Mucosa of rectum (tissue), 2 donors: Measurements from ENCODE around the gene NOTUM.

Experiments
- H3K27ac ChIP-seq, 2 donors: one replicate each; pipeline ENCODE4 v1.7.0; 2013; ENCODE audit warnings: inconsistent platforms in 2 of 2, low read depth in 2 of 2, low read length in 2 of 2
- H3K27me3 ChIP-seq, 2 donors: one replicate each; pipeline ENCODE4 v1.7.0; 2013; ENCODE audit warnings: low read length in 2 of 2; ENCODE audit not compliant: control insufficient read depth in 2 of 2, insufficient read depth in 2 of 2
- H3K36me3 ChIP-seq, 2 donors: one replicate each; pipeline ENCODE4 v1.7.0; 2013; ENCODE audit warnings: low read length in 2 of 2; ENCODE audit not compliant: control insufficient read depth in 2 of 2, insufficient read depth in 2 of 2
- H3K4me1 ChIP-seq, 2 donors: one replicate each; pipeline ENCODE4 v1.7.0; 2013; ENCODE audit warnings: low read length in 2 of 2, mild to moderate bottlenecking in 1 of 2; ENCODE audit not compliant: control insufficient read depth in 2 of 2, insufficient read depth in 2 of 2
- H3K4me3 ChIP-seq, 2 donors: one replicate each; pipeline ENCODE4 v1.7.0; 2013; ENCODE audit warnings: low read length in 2 of 2
- H3K9ac ChIP-seq, 2 donors: one replicate each; pipeline ENCODE4 v1.7.0; 2013; ENCODE audit warnings: low read length in 2 of 2, low read depth in 1 of 2, mild to moderate bottlenecking in 1 of 2
- H3K9me3 ChIP-seq, 2 donors: one replicate each; pipeline ENCODE4 v1.7.0; 2013; ENCODE audit warnings: low read length in 2 of 2; ENCODE audit not compliant: control insufficient read depth in 2 of 2
- donor health status: healthy.
- donor health status: Normal muscosa, but diverticular disease.

The NOTUM gene

DNA sequence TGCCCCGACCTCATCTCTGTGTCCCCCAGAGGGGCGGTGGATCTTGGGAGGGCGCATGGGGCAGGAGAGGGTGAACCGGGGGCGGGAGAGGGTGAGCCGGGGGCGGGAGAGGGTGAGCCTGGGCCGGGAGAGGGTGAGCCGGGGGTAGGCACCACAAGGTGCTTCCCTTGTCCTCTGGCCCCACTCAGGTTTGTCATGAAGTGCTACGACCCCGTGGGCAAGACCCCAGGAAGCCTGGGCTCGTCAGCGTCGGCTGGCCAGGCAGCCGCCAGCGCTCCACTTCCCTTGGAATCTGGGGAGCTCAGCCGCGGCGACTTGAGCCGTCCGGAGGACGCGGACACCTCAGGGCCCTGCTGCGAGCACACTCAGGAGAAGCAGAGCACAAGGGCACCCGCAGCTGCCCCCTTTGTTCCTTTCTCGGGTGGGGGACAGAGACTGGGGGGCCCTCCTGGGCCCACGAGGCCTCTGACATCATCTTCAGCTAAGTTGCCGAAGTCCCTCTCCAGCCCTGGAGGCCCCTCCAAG, 35.3 kb upstream of the NOTUM start:
- Histone ChIP-seq H3K4me1 (peaks cover 10 to 13% of the 10 kb centered on the region in 2 donors), H3K9ac (no peak overlapping the region), H3K36me3 (peaks cover 0 to 2% of the 10 kb centered on the region in 2 donors), H3K27ac (no peak overlapping the region), H3K9me3 (no peaks in the 10 kb centered on the region), H3K4me3 (no peak overlapping the region), H3K27me3 (no peaks in the 10 kb centered on the region)

DNA sequence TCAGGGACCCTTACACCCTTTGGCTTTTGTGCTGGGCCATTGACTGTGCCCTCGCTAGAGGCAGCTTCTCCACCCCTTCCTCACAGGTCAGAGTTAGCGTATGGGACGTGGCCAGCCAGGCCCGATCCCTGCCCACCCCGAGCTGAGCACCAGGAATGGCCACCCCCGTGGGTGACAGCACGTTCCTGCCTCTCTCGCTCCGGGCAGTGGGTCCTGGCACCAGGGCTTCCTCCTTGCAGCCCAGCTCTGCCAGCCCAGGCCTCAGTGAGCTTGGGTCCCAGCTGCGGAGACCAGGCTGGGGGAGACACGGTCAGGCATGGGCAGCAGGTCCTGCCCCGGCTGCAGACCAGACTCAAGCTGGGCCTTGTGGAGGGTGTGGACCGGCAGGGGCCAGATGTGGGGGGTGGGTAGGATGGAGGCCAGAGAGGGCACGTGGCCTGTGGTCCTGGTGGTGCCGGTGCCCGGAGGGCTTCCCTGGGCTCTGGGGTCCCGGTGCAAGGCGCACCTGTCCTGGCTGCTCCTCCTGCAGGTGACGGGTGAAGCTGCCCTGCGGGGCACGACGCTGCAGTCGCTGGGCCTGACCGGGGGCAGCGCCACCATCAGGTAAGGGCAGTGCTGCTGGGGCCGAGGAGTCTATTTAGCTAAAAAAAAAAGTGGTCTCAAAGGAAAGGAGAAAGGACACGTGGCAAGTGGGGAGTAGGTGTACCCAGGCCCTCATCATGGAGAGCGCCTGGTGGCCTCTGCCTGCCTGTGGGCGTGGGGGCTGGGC, 34.7 kb upstream of the NOTUM start:
- Histone ChIP-seq H3K36me3 (peaks cover 0 to 2% of the 10 kb centered on the region in 2 donors), H3K9me3 (no peaks in the 10 kb centered on the region), H3K4me1 (peaks cover 17 to 18% of the 10 kb centered on the region in 2 donors), H3K9ac (no peak overlapping the region), H3K27me3 (no peaks in the 10 kb centered on the region), H3K4me3 (no peak overlapping the region), H3K27ac (no peak overlapping the region)

DNA sequence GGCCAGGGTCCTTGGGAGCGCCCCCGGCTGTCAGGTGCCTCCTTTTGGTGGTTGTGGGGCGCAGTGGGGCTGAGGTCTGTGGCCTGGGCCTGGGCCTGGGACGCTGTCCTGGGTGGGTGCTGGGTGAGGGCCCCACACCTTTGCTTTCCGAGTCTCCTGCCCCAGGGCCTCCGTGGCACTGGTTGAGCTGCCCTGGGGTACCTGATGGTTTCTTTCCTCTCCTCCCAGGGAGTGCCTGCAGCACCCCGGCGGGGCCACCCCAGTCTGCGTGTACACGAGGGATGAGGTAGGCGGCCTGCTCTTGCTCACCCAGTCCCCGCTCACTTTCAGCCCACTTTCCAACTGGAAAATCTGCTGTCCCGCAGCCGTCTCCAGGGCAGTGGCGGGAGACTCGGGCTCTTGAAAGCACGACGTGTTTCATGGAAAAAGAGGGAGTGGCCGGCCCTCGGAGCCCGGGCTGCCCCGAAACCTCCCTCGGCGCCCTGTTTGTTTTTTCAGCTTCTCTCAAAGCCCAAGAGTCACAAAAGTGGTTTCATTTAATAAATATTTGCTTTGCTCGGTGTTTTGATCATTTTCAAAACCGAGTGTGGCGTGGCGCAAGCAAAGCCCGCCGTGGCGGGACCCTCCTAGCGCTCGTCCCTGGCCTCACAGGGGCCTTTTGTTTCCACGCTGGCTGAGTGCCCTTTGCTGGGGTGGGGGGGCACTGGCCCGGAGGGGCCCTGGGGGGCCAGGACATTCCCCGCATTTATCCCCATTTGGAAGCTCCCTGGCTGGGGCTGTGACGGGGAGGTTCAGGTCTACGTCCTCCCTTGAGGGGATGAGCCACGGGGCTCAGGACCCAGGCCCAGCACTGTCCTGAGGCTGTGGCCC, 33.8 kb upstream of the NOTUM start:
- H3K36me3 ChIP-seq = peaks cover 0 to 2% of the 10 kb centered on the region in 2 donors
- H3K9ac ChIP-seq = no peak overlapping the region
- H3K4me3 ChIP-seq = no peak overlapping the region
- H3K27me3 ChIP-seq = no peaks in the 10 kb centered on the region
- H3K9me3 ChIP-seq = no peaks in the 10 kb centered on the region
- H3K4me1 ChIP-seq = peaks cover 18% of the 10 kb centered on the region in 2 donors
- H3K27ac ChIP-seq = no peak overlapping the region

DNA sequence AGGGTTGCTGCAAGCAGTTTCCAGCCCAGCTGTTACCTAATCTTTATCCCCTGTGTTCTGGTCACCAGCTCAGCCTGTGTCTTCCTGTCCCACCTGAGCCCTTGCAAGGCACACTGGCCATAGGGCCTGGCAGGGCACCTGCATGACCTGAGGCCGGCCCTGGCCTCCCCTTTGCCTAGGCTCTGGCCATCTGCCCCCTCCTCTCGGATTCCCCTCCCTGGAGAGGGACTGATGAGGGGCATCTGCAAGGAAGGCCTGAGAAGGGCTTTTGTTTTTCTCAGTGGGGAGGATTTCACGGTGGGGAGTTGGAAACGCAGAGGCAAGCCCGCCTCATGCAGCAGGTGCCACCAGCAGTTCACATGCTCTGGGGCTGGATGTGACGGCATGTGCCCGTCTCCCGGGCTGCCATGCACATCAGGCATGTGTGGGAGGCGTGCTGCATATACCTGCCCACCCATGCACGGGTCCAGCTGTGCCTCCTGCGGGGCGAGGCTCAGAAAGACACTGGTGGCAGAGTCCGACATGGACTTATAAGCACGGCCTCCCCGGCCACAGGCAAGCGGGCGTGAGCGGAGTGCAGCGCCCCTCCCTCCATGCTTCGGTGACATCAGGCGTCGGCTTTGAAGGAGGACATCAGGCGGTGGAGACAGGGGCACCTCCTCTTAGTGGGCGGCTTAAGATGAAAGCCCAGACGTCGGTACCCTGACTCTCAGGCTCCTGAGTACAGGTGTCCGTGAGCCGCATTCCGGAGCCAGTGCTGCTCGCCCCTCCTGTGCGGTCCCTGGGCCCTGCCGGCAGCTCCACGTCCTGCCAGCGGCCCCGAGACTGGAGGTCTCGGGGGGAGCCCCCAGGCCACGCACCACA, 33.0 kb upstream of the NOTUM start:
- peaks cover 0 to 2% of the 10 kb centered on the region in 2 donors for H3K36me3 ChIP-seq
- H3K4me1 ChIP-seq = peaks cover 18% of the 10 kb centered on the region in 2 donors
- no peak overlapping the region for H3K27ac ChIP-seq
- H3K9me3 ChIP-seq = no peaks in the 10 kb centered on the region
- H3K4me3 ChIP-seq = no peak overlapping the region
- no peaks in the 10 kb centered on the region for H3K27me3 ChIP-seq
- H3K9ac ChIP-seq = no peak overlapping the region

DNA sequence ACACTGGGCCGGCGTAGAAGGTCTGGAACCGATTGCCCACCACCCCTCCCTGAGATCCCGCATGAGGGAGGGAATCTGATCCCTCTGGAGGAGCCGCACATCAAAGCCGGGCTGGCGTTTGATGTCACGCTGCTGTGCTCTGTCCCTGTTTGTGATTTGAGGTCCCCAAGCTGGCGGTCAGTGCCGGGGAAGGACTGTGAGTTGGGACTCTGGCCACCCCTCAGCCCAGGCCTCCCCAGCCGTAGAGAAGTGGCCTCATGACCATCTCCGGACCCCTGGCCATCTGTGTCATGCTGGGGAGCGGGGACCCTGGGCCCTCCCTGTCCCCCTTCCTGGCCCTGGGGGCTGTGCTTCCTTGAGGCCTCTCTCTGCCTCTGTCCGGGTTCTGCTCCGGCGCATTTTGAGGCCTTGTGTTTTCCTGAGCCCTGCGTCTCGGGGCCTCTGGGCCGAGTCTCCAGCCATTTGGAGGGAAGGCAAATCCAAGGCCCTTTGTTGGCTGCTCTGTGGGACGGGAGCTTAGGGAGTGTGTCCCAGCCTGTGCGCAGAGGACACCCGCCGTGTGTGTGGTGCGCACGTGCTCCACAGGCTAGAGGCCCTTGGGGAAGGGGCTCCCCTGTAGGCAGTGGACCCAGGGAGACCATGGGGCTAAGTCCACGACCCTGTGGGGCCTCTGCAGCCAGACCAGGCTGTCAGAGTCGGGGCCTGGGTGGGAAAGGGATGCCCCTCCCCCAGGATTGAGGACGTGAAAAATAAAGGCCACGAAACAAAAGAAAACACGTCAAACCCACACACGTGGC, 31.5 kb upstream of the NOTUM start:
- H3K9me3 ChIP-seq = no peaks in the 10 kb centered on the region
- H3K9ac ChIP-seq = peak overlapping the region in 1 of 2 donors; percentile 48
- peak overlapping the region in 1 of 2 donors; percentile 23 for H3K4me3 ChIP-seq
- H3K4me1 ChIP-seq = peaks cover 18% of the 10 kb centered on the region in 2 donors
- H3K36me3 ChIP-seq = peaks cover 0 to 2% of the 10 kb centered on the region in 2 donors
- no peaks in the 10 kb centered on the region for H3K27me3 ChIP-seq
- peak overlapping the region; percentile 38 to 52 for H3K27ac ChIP-seq

DNA sequence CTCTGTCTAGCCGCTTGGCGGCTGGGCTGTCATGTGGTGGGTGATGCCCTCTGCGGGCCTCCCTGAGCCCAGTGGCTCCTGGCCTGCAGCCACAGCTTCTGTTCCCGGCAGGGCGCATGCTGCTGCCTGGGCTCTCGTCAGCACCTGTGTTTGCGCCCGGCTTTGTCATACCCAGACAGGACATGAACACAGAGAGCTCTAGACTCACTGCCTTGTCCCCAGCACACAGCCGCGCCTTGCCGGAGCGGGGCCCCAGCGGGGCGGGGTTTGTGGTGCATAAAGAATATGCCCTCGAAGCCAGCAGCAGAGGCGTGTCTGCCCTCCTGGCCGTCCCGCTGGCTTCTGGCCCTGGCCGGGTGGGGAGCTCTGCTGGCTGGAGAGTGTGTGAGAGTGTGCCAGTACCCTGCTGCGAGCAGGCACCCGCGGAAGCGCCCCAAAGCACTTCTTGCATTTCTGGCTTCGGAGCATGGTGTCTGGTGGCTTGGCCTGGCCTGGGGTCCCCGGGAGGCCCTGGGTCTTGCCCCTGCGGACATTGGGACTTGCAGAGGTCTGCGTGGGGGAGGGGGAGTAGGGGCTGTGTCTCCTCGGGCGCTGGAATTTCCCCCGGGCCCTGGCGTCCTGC, 30.8 kb upstream of the NOTUM start:
- H3K9ac ChIP-seq = peak overlapping the region; percentile 47 to 48
- peak overlapping the region; percentile 38 to 52 for H3K27ac ChIP-seq

DNA sequence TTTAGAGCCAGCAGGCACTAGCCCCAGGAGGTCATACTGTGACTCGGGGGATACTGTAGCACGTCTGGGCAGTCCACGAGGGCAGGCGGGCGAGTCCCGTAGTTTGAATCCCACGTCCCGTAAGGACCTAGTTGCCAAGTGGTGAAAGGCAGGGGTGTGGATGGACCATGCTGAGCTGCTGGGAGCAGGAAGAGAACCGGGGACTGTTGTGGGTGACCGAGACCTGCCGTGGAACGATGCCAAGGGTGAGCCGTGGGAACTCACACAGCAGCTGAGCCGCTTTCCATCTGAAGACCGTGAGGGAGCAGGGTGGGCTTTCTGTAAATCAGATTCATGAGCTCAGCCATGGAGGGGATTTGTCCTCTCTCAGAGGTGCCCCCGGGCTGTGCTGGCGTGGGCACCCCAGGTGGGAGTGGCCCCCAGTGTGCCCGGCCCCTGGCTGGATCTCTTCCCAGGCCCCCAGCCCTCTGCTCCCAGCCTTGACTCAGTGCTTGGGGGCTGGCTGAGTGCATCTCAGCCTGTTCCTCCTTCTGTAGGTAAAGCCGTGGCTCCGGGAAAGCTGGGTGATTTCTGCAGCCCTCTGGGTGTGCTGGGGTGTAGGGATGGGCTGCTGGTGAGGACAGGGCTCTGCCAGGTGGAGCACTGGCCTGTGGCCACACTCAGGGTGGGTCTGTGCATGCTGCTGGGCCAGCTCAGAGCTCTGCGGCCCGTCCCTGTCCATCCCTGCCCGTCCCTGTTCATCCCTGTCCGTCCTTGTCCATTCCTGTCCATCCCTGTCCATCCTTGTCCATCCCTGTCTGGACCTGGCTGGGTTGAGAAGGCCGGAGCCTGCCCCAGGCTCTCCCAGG, 30.1 kb upstream of the NOTUM start:
- Histone ChIP-seq H3K36me3 (peaks cover under 1 to 5% of the 10 kb centered on the region in 2 donors), H3K4me1 (peaks cover 18% of the 10 kb centered on the region in 2 donors), H3K4me3 (no peak overlapping the region), H3K27ac (peak overlapping the region; percentile 38 to 52), H3K27me3 (no peaks in the 10 kb centered on the region), H3K9ac (peak overlapping the region; percentile 18 to 47), H3K9me3 (no peaks in the 10 kb centered on the region)

More for the DNA sequence above, 30.8 kb upstream of the NOTUM start:
- Histone ChIP-seq H3K9me3 (no peaks in the 10 kb centered on the region), H3K27me3 (no peaks in the 10 kb centered on the region), H3K4me3 (peak overlapping the region in 1 of 2 donors; percentile 23), H3K4me1 (peaks cover 18% of the 10 kb centered on the region in 2 donors), H3K36me3 (peaks cover 0 to 2% of the 10 kb centered on the region in 2 donors)

DNA sequence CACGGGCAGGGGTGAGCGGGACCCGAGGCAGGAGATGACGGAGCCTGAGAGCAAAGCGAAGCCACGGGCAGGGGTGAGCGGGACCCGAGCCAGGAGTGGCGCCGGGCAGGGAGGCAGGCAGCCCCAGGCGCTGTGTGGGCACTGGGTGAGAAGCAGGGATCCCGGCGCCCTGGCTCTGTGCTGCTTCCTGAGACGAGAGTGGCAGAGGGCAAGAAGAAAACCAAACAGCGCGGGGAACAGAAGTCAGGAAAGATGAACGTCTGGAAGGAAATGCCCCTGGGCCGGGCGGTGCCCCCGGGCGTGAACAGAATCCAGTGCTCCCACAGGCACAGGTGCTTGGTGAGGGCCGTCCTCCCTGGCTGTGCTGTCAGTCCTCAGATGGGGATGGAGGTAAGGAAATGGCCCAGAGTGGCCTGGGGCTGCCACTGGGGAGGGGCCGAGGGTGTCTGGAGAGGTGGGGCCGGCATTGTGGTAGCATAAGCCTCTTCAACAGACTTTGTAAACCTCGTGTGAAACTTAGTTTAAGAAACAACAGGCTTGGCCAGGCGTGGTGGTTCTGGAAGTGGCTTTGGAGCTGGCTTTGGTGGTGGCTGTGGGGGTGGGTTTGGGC, 26.3 kb upstream of the NOTUM start:
- Histone ChIP-seq H3K4me3 (no peak overlapping the region), H3K9ac (no peak overlapping the region), H3K9me3 (no peaks in the 10 kb centered on the region), H3K4me1 (peaks cover 13 to 18% of the 10 kb centered on the region in 2 donors), H3K27ac (no peak overlapping the region), H3K36me3 (peaks cover 14 to 17% of the 10 kb centered on the region in 2 donors), H3K27me3 (no peaks in the 10 kb centered on the region)
